HG03060 (cell line): ENCODE measurements around the gene ARX.

ENCODE experiments used
- ATAC-seq: cut with Tn5 transposase; IDR thresholded peaks from one replicate; pipeline ENCODE4 v1.9.1; 2021; ENCODE audit warnings: low read depth, moderate number of reproducible peaks; ENCODE audit not compliant: unreplicated experiment

The ARX gene

DNA sequence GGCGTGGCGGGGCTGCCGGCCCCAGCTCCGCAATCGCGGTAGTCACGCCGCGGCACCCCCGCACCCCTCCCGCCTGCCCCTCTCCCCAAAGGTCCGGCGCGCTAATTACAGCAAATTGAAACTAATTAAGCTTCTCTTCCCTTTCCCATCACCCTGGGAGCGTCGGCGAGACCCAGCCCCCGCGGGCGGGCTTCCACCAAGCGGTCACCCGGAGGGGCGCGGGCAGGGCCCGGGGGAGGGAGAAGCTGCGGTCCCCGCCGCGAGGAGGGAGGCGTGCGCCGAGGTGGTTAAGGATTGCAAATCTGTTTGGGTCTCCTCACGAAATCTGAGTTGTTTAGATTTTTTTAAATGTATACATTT, 13.1 kb downstream of the ARX start:
- no peak for ATAC-seq

DNA sequence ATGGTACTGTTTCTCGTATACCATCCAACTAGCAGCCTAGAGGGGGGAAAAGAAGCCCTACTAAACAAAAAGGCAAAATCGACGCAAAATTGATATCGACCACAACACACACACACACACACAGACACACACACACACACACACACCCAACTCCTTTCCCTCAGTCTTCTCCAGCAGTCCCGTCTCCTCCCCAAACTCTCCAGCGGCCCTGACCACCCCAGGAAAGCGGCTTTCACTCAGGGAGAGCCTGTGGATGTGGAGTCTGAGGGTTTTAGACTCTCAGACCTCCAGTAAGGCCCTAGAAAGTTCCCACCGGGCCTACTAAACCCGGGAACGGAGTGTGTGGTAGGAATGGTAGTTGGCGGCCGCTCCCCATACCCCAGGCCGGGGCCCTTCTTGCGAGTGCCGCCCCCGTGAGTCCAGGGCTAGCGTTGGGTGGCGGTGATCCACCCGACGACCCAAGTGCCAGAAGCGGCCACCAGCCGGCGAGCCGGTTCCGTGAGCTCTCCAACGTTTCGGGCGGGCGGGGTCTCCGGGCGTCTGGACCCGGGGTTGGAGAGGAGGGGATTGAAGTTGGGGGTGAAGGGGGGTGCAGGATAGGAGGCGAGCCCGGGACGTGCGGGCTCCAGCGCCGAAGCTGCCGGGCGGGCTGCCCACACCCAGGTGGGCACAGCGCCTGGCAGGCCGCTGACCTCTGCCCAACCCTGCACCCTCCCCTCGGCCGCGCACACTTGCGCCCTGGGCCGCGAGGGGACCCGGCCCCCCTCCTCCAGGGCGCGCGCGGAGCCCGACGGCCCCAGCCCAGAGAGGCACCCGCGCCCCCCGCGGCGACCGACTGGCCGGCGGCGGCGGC, 13.7 kb downstream of the ARX start:
- no peak for ATAC-seq

DNA sequence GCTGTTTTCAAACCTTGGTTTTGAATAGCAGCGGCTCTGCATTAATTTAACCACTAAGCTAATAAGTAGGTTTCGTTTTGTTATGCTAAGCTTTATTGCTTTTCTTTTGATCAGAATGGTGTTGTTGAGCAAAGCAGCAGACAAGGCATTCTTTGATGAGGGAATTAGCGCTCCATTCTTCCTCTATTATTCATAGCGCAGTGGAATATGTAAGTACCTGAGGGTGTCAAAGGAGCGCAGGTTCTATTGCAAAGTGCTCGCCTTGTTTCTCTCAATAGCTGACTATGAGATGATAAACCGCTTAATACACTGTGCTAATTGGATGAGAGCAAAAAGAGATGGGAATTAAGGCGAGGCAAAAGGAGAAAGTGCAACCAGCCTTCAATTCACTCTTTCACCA, 16.3 kb downstream of the ARX start:
- no peak for ATAC-seq

DNA sequence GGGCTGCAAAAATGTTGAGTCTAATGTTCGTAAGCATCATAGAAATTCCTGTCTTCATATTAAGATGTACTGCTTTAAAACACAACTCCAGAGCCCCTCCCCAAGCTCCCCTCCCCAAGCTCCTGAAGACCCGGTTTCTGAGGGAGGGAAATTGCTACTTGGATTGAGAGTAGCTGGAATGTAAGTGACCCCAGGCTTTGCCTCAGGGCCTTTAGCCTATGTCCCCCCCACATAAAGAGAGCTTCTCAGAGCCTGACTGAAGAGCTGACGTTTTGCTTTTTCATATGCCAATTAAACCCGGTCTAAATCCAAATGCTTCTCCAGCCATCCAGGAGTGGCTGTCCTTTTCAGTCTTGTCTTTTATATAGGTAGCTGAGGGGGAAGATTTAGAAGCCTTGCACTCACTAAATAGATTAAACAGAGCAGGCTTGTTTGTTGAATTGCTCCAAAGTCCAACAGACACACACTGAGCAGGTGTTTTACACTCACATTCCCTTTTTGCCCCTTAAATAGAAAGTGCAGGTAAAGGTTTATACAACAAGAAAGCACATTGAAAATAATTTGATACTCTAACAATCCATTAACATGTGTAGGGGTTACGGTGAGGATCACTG, 19.6 kb downstream of the ARX start:
- no peak for ATAC-seq

DNA sequence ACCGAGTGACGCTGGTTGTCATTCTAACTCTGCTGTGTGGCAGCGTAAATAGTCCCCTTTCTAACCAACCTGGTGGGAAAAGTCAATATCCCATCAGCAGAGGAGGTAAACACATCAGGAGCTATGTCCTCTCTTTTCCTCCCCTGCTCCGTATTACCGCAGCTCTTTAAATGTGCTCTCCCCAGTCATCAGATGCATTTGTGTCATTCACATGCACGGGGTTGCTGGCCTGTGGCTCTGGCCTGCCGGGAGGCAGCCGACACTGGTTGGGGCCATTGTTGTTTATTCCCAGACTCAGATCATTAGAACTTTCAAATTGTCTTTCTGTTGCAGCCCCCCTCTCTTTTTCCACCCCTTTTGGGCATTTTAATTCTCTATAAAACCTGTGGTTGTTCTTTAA, 21.9 kb downstream of the ARX start:
- no peak for ATAC-seq

DNA sequence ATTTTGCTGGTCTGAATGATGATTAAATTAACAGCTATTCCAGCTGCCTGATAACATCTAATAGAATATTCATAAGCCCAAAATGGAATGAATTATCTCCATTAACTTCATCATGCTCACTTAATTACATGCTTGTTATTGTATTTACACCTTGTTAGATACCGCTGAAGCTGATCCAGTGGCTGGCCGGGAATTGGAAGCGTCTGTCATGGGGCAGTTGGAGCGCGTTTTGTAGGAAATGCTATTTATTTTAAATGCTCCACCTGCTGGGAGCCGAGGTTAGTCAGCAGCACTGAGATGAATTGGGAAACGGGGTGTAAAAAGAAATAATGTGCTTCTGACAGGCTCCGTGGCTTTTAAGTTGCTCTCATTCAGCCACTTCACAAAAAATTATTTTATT, 25.2 kb downstream of the ARX start:
- no peak for ATAC-seq

DNA sequence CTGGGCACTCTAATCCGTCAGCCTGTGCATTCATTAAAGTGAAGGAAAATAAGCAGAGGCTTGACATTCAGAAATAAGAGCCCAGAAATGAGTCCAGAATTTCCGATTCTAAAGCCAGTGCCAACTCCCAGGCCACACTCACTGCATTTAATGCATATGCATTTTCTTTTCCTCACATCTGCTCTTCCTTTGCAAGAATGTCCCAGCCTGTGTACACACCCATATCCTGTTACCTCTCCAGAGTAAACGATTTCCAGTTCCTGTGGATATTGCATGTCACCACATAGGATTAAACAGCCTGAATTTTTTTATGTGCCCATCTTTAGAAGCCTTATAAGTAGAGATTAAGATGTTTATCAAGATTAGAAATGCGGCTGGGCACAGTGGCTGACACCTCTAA, 27.5 kb downstream of the ARX start:
- ATAC-seq: no peak

DNA sequence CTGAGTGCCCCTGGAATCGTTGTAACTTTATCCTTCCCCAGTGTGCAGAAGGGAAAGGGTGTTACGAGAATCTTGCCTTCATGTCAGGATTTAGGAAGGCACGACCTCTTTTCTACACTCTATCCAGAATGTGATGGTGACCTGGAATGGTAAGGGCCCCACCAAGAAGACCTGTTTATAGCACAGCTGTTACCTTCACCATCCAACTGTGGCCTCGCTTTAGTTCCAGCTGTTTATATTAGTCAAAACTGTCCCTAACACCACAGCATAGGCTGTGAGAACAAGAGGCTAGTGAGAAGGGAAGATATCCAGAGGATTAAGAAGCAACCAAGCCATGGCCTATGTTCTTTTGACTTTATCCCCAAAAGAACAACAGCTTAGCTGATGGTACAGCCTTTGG, 28.0 kb downstream of the ARX start:
- ATAC-seq: no peak

DNA sequence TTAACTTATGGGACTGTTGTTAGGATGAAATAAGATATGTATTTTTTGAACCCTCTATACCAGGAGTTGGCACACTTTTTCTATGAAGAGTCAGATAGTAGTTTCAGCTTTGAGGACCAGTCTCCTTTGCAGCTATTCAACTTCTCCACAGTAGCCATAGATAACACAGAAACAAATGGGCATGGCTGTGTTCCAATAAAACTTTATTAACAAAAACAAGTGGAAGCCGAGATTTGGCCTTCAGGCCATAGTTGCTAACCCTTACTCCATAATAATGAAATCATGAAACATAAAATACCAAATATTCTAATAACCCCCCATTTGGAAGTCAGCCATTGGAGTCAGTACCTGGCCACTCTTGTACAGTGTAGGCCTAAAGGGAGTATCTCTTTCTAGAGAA, 30.6 kb downstream of the ARX start:
- no peak for ATAC-seq

DNA sequence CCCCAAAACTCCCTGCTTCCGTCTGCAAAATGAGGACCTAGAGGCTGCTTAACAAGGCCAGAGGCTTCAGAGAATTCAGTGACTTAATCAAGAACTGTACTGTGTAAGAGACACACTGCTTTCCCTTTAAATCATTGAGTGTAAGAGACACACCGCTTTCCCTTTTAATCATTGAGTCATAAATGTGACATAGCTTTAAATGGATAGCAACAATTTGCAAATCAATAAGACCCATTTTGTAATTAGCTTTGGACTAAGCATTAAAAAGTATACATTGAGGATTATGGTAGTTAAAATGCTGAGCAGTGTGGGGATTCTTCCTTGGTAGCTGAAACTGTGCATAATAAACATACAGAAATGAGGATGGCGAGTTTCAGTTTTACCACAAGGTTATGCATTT, 31.8 kb downstream of the ARX start:
- ATAC-seq: no peak

DNA sequence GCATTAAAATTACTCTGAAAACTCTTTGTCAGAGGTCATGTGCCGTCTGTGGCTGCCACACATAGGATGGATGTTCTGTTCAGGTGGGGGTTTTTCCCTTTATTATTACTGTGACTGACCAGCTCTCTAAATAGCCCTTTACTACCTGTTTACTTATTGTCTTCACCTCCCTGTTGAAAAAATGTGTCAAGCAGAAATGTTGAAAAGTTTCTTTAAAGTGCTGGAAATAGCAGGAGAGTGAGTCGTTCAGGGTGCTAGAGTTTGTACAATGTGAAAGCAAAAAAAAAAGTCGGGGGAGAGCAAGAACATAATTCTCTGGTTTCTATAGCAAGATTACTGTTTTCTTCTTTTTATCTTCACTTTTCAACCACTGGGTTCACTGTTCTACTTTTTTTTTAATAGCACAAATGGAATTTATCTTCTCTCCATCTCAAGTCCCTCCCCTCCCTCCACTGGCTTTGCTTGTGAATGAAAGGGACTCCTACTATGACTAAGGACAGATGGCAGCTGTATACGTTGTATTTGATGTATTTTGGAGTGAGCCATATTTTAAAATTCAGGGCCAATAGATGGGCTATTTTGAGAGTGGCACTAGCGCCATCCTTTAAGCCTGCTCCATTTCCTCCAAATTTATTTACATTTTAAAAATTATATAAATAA, 33.3 kb downstream of the ARX start:
- ATAC-seq: no peak

DNA sequence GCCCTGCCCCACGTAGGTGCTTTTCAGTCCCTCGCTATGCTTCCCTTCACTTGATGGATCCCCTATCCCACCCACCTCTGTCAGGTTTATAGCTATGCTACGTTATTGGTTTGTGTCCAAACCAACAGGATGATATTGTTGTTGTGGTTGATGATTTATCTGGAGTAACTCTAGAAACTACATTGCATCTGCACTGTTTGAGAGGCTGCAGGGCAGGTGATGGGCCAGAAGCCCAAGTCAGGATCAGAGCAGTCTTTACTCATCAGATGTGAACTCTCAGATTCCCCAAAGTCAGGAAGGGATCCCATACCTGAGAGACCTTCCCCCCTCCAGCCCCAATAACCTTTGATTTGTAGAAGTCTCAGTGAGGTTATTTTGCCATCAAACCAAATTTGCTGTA, 34.7 kb downstream of the ARX start:
- ATAC-seq: no peak

DNA sequence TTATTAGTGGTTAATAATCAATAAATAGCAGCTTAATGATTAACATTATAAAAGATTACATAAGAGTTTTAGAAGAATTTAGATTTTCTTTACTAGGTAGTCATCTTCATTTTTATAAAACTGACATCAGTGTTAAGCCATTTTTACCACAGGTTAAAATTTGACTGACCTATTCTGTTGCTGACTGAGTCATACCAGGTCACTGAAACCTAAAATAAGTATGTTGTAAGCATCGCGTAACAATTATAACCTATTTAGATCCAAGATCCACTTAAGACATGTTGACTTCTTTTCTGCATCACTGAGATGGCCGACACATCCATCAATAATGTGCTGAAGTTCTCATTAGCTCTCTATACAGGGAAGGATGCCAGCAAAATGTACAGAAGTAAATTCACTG, 36.7 kb downstream of the ARX start:
- ATAC-seq: no peak

DNA sequence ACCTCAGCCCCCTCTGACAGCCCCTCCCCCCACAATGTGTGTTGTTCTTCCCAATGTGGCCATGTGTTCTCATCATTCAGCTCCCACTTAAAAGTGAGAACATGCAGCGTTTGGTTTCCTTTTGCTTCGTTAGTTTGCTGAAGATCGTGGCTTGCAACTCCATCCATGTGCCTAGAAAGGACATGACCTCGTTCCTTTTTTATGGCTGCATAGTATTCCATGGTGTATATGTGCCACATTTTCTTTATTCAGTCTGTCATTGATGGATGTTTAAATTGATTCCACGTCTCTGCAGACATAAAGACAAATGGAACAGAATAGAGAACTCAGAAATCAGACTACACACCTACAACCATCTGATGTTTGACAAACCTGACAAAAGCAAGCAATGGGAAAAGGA, 46.0 kb downstream of the ARX start:
- ATAC-seq: no peak

DNA sequence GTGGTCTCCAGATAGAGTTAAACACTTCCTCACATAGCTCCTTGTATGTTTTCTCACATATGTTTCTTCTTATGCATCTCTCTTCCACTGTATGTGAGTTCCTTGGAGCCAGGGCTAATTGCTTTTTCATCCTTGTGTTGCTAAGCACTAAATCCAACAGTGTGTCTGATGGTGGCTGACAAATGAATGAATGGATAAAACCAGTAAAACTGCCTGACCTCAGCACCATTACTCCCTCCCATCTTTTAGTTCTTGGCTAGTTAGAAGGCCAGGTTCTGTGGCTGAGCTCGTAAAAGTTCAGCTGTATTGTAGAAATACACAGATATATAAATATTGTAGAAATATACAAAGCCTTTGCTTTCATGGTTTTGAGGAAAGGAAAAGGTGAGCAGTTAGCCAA, 50.4 kb downstream of the ARX start:
- ATAC-seq: no peak

DNA sequence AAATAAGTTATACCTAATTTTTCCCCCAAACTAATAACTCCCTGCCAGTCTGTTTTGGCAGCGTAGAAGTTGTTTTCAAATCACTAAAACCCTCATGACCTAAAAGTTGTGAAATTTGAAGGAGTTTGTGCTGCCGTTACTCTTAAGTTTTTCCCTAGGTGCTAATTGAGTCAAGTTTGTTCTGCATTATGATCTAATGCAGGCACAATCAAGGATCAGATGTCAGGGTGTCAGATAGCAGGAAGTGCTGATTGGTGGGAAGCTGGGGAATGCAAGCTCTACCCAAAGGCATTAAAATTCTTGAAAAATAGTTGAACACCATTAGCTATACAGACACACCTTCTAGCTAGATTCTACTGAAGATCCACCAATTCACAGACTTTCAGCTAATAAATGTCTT, 51.9 kb downstream of the ARX start:
- ATAC-seq: no peak

DNA sequence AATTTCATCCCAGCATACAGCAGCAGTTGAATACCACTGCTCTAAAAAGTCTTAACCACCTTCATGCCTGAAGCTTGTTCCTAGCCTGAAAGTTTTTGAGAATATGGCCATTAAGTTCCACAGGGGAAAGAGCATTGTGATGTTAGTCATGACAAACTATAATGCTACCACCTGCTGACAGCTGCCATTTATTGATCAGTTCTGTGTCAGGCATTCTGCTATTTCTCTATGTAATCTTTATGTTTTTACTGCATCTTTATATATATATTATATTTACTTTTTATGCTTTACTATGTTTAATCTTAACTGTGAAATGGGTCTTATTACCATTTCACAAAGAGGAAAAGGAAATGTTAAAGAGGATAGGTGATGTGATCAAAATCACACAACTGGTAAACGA, 54.0 kb downstream of the ARX start:
- no peak for ATAC-seq

DNA sequence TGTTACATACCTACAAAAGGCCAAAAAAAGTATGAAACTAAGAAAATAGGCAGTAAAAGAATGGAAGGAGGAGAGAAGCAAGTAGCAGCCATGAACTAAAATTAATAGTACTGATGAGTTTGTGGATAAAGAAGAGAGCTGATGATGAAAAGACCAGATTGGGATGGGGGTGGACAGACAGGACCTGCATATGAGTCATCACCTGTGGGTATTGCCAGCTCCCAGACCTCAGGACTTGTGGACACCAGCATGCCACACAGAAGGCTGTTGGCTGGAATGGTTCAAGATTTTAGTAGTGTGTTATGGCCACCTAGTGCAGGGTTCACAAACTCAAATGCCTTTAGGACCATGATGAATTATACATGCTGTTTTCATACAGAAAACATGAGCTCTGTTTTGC, 58.9 kb downstream of the ARX start:
- ATAC-seq: no peak

DNA sequence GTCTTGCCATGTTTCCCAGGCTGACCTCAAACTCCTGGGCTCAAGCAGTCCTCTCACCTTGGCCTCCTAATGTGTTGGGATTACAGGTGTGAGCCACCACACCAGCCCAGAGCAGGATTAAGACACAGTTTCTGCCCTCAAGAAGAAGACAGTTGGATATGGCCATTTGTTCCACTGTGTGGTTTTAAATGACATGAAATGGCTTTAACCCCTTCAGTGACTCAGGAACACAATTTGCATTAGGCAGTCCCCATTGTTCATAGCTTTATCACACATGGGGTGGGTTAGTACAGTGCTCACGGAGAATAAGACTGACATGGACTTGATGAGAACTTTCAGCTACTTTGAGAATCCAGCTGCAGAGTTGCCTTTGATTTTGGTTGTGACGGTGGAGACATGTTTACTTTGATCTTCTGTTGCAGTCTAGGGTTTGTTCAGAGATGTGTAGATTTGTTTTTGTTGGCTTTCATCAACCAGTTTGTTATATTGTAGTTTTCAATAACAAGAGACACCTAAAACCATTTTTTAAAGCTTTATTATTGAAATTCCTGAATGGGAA, 60.3 kb downstream of the ARX start:
- no peak for ATAC-seq

DNA sequence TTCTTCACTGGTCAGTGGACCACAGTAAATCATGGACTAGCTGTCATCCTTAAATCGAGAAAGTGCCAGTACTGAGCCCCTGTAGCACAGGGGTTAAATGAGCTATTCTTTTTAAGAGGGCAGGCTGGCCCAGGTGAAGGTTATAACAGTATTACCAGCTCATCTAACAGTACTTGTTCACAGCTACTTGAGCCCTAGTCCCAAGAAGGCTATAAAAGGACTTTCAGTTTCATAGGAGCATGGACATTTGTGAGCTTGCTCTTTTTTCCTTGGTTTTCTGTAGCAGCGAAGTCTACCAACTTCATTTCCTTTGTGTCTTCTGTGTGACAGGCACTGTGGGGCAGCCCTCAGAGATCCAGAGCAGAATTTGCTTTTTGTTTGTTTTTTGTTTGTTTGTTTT, 61.0 kb downstream of the ARX start:
- ATAC-seq: no peak
